GM23248 (cell line): ENCODE measurements around the gene CEP164.

Experiments
- EZH2 ChIP-seq: fragments of 200-600 bp; sonication (generic); IDR thresholded peaks from 2 replicates; pipeline ENCODE4 v1.6.1; 2018; ENCODE audit warnings: antibody characterized with exemption, mild to moderate bottlenecking; ENCODE audit not compliant: insufficient read depth, poor library complexity, severe bottlenecking
- EZH2phosphoT487 ChIP-seq: fragments of 200-600 bp; sonication (generic); IDR thresholded peaks from 2 replicates; pipeline ENCODE4 v1.6.1; 2018; ENCODE audit warnings: antibody characterized with exemption, moderate library complexity, mild to moderate bottlenecking, low read depth; ENCODE audit not compliant: insufficient read depth

GRCh38 chr11:117412176-117412575, 84.5 kb downstream of the CEP164 start:
- TF ChIP-seq EZH2 (no peak), EZH2phosphoT487 (no peak)
